ENCODE data around the gene RCAN1. TPM values are rescaled to one million over a fixed set of nuclear protein-coding genes. Genes with fewer than 3 reads are reported as not detected.
A peak's percentile ranks its signal among the peaks of the same experiment; 100 is the strongest.

RCAN1 gene
- total and polyA plus RNA-seq, 2 experiments from 2014 or later = 79.4 to 113 TPM

GRCh38 chr21:34531399-34531798 is 83.5 kb downstream of the RCAN1 start:
- peaks cover 8% of the 10 kb centered on the region for H3K4me1 ChIP-seq (ENCODE audit: insufficient read depth)
- H3K9me3 ChIP-seq (ENCODE audit: low read depth) = no peaks in the 10 kb centered on the region
- no peak overlapping the region for H3K4me2 ChIP-seq
- no peaks in the 10 kb centered on the region for H4K20me1 ChIP-seq (ENCODE audit: insufficient read depth, poor library complexity, severe bottlenecking)
- DNase-seq (ENCODE audit: low spot score) = no peak
- no peaks in the 10 kb centered on the region for H3K36me3 ChIP-seq (replicated peaks; ENCODE audit: insufficient read depth, low read depth)
- peak overlapping the region; percentile 38 for H3K27ac ChIP-seq
- no peak overlapping the region for H2AFZ ChIP-seq
- WGBS (ENCODE audit: low lambda C conversion rate, missing lambda C conversion rate) = 76% methylated on average over 6 of the region's 6 CpGs
- TF ChIP-seq EZH2phosphoT487 (IDR thresholded peaks at IDR 0.05; ENCODE audit: low read depth, severe bottlenecking, unreplicated experiment) (no peak), CTCF (IDR thresholded peaks at IDR 0.05; ENCODE audit: poor library complexity) (no peak), EZH2 (IDR thresholded peaks at IDR 0.05; ENCODE audit: borderline replicate concordance) (no peak)
- H3K27me3 ChIP-seq = no peaks in the 10 kb centered on the region
- no peaks in the 10 kb centered on the region for H3K79me2 ChIP-seq
- no peak overlapping the region for H3K4me3 ChIP-seq
- no peaks in the 10 kb centered on the region for H3K9me2 ChIP-seq (replicated peaks; ENCODE audit: insufficient read depth)

DNA sequence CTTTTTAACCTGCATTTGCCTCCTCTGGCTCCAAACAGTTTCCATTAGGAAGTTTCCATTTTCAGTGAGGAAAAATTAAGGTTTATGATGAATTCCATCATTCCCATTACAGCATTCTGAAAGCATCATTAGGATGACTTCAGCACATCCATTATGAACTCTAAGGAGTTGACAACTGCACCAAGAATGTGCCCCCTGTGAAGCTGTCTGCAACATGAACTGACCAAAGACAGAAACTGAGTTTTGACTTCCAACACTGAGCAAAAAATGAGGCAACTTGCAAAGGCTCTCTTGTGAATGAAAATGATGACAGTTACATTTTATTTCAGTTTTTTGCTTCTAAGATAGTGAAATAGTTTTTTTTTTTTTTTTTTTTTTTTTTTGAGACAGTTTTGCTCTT is 84.7 kb downstream of the RCAN1 start:
- Histone ChIP-seq H3K79me2 (peaks cover 5% of the 10 kb centered on the region), H3K4me3 (no peak overlapping the region), H2AFZ (no peak overlapping the region), H3K4me1 (ENCODE audit: insufficient read depth) (peaks cover 11% of the 10 kb centered on the region), H3K4me2 (no peak overlapping the region), H3K9me3 (ENCODE audit: low read depth) (no peaks in the 10 kb centered on the region), H3K9me2 (replicated peaks; ENCODE audit: insufficient read depth) (no peaks in the 10 kb centered on the region), H3K27ac (no peak overlapping the region), H4K20me1 (ENCODE audit: insufficient read depth, poor library complexity, severe bottlenecking) (no peaks in the 10 kb centered on the region), H3K36me3 (replicated peaks; ENCODE audit: insufficient read depth, low read depth) (no peaks in the 10 kb centered on the region), H3K27me3 (no peaks in the 10 kb centered on the region)
- TF ChIP-seq CTCF (IDR thresholded peaks at IDR 0.05; ENCODE audit: poor library complexity) (no peak), EZH2phosphoT487 (IDR thresholded peaks at IDR 0.05; ENCODE audit: low read depth, severe bottlenecking, unreplicated experiment) (no peak), EZH2 (IDR thresholded peaks at IDR 0.05; ENCODE audit: borderline replicate concordance) (no peak)
- DNase-seq (ENCODE audit: low spot score) = no peak

GRCh38 chr21:34528131-34528561 is 86.8 kb downstream of the RCAN1 start:
- Histone ChIP-seq H4K20me1 (ENCODE audit: insufficient read depth, poor library complexity, severe bottlenecking) (no peaks in the 10 kb centered on the region), H3K9me2 (replicated peaks; ENCODE audit: insufficient read depth) (no peaks in the 10 kb centered on the region), H3K79me2 (peaks cover 5% of the 10 kb centered on the region), H3K9me3 (ENCODE audit: low read depth) (no peaks in the 10 kb centered on the region), H3K27me3 (no peaks in the 10 kb centered on the region), H2AFZ (no peak overlapping the region), H3K4me2 (no peak overlapping the region), H3K4me1 (ENCODE audit: insufficient read depth) (peaks cover 30% of the 10 kb centered on the region), H3K4me3 (no peak overlapping the region), H3K36me3 (replicated peaks; ENCODE audit: insufficient read depth, low read depth) (no peaks in the 10 kb centered on the region), H3K27ac (peak overlapping the region; percentile 93)
- TF ChIP-seq EZH2phosphoT487 (IDR thresholded peaks at IDR 0.05; ENCODE audit: low read depth, severe bottlenecking, unreplicated experiment) (no peak), CTCF (IDR thresholded peaks at IDR 0.05; ENCODE audit: poor library complexity) (no peak), EZH2 (IDR thresholded peaks at IDR 0.05; ENCODE audit: borderline replicate concordance) (no peak)
- DNase-seq (ENCODE audit: low spot score) = no peak
- 95% methylated on average over 3 of the region's 3 CpGs for WGBS (ENCODE audit: low lambda C conversion rate, missing lambda C conversion rate)
